H1 (cell line): ENCODE results near the gene SPATA25. TPM values are rescaled to one million over a fixed set of nuclear protein-coding genes. Genes with fewer than 3 reads are reported as not detected.

Experiments
- CTCF ChIA-PET: fragments of 300-600 bp; sonication (Branson Sonifier 250); formaldehyde crosslinking; loops from one replicate; lab custom pipeline; 2021; ENCODE audit not compliant: partially characterized antibody; lab: Charles Lee
- POLR2A ChIA-PET: fragments of 300-600 bp; sonication (Branson Sonifier 250); formaldehyde crosslinking; loops from one replicate; lab custom pipeline; 2021; ENCODE audit warnings: inconsistent platforms; ENCODE audit not compliant: partially characterized antibody; lab: Charles Lee
- DNase-seq, 2 experiments: peaks; one replicate each; pipeline versions ENCODE4 v3.0.0 to v3.0.0-alpha.2; 2010 to 2022; ENCODE audit warnings: low spot score in 2 of 2, low read depth in 1 of 2, mixed read lengths in 1 of 2
- FAIRE-seq: peaks from 2 replicates; lab custom pipeline; 2011; peaks lifted over from hg19 to GRCh38; lab: Jason Lieb, UNC
- H2AFZ ChIP-seq: 2 replicates; pipeline ENCODE4 v1.8.1; 2012; ENCODE audit warnings: low read length, inconsistent platforms
- H2AK5ac ChIP-seq: 2 replicates; pipeline ENCODE4 v1.6.1; 2013; ENCODE audit warnings: low read depth, low read length
- H2BK120ac ChIP-seq: replicated peaks from 2 replicates; pipeline ENCODE3; 2013; ENCODE audit warnings: low read depth, low read length, inconsistent platforms
- H2BK12ac ChIP-seq: 2 replicates; pipeline ENCODE4 v1.6.1; 2013; ENCODE audit warnings: low read depth, low read length
- H2BK15ac ChIP-seq: 2 replicates; pipeline ENCODE4 v1.6.1; 2013; ENCODE audit warnings: low read length
- H2BK20ac ChIP-seq: 2 replicates; pipeline ENCODE4 v1.6.1; 2013; ENCODE audit warnings: low read length
- H2BK5ac ChIP-seq: 2 replicates; pipeline ENCODE4 v1.6.1; 2013; ENCODE audit warnings: low read depth, low read length
- H3K14ac ChIP-seq: 2 replicates; pipeline ENCODE4 v1.6.1; 2013; ENCODE audit warnings: inconsistent platforms; ENCODE audit not compliant: insufficient read length
- H3K18ac ChIP-seq: 2 replicates; pipeline ENCODE4 v1.6.1; 2013; ENCODE audit warnings: low read length; ENCODE audit errors: extremely low read depth
- H3K23ac ChIP-seq: 2 replicates; pipeline ENCODE4 v1.6.1; 2013; ENCODE audit warnings: inconsistent platforms; ENCODE audit not compliant: insufficient read length
- H3K23me2 ChIP-seq: 2 replicates; pipeline ENCODE4 v1.6.1; 2013; ENCODE audit warnings: low read depth, low read length
- H3K27ac ChIP-seq: 2 replicates; pipeline ENCODE4 v1.6.1; 2011; ENCODE audit warnings: low read depth, low read length, inconsistent platforms
- H3K27me3 ChIP-seq, 4 experiments: replicated peaks in 1 of 4; 1 replicate in 1 of 4; 2 replicates in 3 of 4; pipeline versions ENCODE4 v1.6.1 to v1.8.1; 2011 to 2013; ENCODE audit warnings: low read length in 3 of 4, mild to moderate bottlenecking in 3 of 4, inconsistent platforms in 2 of 4, mixed read lengths in 2 of 4, moderate library complexity in 1 of 4; ENCODE audit not compliant: control insufficient read depth in 3 of 4, insufficient read depth in 3 of 4; ENCODE audit errors: extremely low read depth in 1 of 4
- H3K36me3 ChIP-seq, 4 experiments: 2 replicates each; pipeline versions ENCODE4 v1.6.1 to v1.8.1; 2011 to 2013; ENCODE audit warnings: mild to moderate bottlenecking in 4 of 4, low read length in 3 of 4, moderate library complexity in 2 of 4, control low read depth in 1 of 4, inconsistent platforms in 1 of 4; ENCODE audit not compliant: insufficient read depth in 4 of 4, control insufficient read depth in 2 of 4
- H3K4ac ChIP-seq: replicated peaks from 2 replicates; pipeline ENCODE3; 2013; ENCODE audit warnings: low read length, low read depth, mixed read lengths, inconsistent platforms; ENCODE audit not compliant: insufficient read length
- H3K4me1 ChIP-seq, 4 experiments: replicated peaks in 1 of 4; 1 replicate in 1 of 4; 2 replicates in 3 of 4; pipeline versions ENCODE4 v1.6.1 to v1.8.1; 2011 to 2013; ENCODE audit warnings: low read length in 3 of 4, inconsistent platforms in 2 of 4, mixed read lengths in 1 of 4; ENCODE audit not compliant: insufficient read depth in 4 of 4, control insufficient read depth in 3 of 4
- H3K4me2 ChIP-seq, 2 experiments: 2 replicates each; pipeline versions ENCODE4 v1.6.1 to v1.8.1; 2011 to 2013; ENCODE audit warnings: low read depth in 2 of 2, low read length in 2 of 2, control low read depth in 1 of 2, inconsistent platforms in 1 of 2, mild to moderate bottlenecking in 1 of 2; ENCODE audit not compliant: insufficient read depth in 1 of 2
- H3K4me3 ChIP-seq, 4 experiments: fragments of 200-600, 300-600 bp in 1 of 4; sonication (generic), shearing (Covaris generic), sonication (Bioruptor Twin) in 1 of 4; 2 replicates each; pipeline versions ENCODE4 v1.5.1 to v1.8.1; 2011 to 2016; ENCODE audit warnings: low read length in 4 of 4, low read depth in 3 of 4, control low read depth in 2 of 4, inconsistent platforms in 2 of 4, mild to moderate bottlenecking in 2 of 4, mixed read lengths in 1 of 4, moderate library complexity in 1 of 4; ENCODE audit not compliant: insufficient read depth in 2 of 4; ENCODE audit errors: extremely low read depth in 1 of 4
- H3K56ac ChIP-seq: replicated peaks from 2 replicates; pipeline ENCODE3; 2013; ENCODE audit warnings: low read depth, mild to moderate bottlenecking, mixed read lengths, low read length, inconsistent platforms; ENCODE audit not compliant: insufficient read length
- H3K79me1 ChIP-seq: 2 replicates; pipeline ENCODE4 v1.6.1; 2013; ENCODE audit warnings: low read depth, low read length, control low read depth
- H3K79me2 ChIP-seq, 2 experiments: 2 replicates each; pipeline versions ENCODE4 v1.6.1 to v1.8.1; 2012 to 2013; ENCODE audit warnings: low read length in 2 of 2, mild to moderate bottlenecking in 2 of 2, inconsistent platforms in 1 of 2; ENCODE audit not compliant: insufficient read depth in 2 of 2, control insufficient read depth in 1 of 2
- H3K9ac ChIP-seq, 4 experiments: replicated peaks in 1 of 4; 1 replicate in 1 of 4; 2 replicates in 3 of 4; pipeline versions ENCODE4 v1.6.1 to v1.8.1; 2011 to 2013; ENCODE audit warnings: low read depth in 3 of 4, low read length in 3 of 4, control low read depth in 2 of 4, mild to moderate bottlenecking in 2 of 4, moderate library complexity in 2 of 4, inconsistent platforms in 1 of 4; ENCODE audit errors: extremely low read depth in 1 of 4
- H3K9me3 ChIP-seq, 2 experiments: 2 replicates each; pipeline versions ENCODE4 v1.6.1 to v1.8.1; 2012 to 2013; ENCODE audit warnings: mild to moderate bottlenecking in 2 of 2, moderate library complexity in 2 of 2, control low read depth in 1 of 2, inconsistent platforms in 1 of 2, low read depth in 1 of 2, low read length in 1 of 2, mixed read lengths in 1 of 2; ENCODE audit not compliant: insufficient read depth in 2 of 2
- H4K20me1 ChIP-seq, 2 experiments: replicated peaks in 1 of 2; 2 replicates each; pipeline versions ENCODE3 to v1.8.1; 2011 to 2013; ENCODE audit warnings: inconsistent platforms in 2 of 2, low read length in 2 of 2, mild to moderate bottlenecking in 1 of 2; ENCODE audit not compliant: insufficient read depth in 2 of 2, control insufficient read depth in 1 of 2
- H4K5ac ChIP-seq: 2 replicates; pipeline ENCODE4 v1.6.1; 2013; ENCODE audit warnings: low read length, low read depth, mixed read lengths, inconsistent platforms; ENCODE audit not compliant: insufficient read length
- H4K8ac ChIP-seq: 2 replicates; pipeline ENCODE4 v1.8.0; 2013; ENCODE audit warnings: mild to moderate bottlenecking, moderate library complexity, low read length, inconsistent platforms; ENCODE audit not compliant: insufficient read depth; ENCODE audit errors: extremely low read depth
- H4K91ac ChIP-seq: replicated peaks from 2 replicates; pipeline ENCODE3; 2013; ENCODE audit warnings: low read length, mixed read lengths, inconsistent platforms; ENCODE audit not compliant: insufficient read length
- CHD1 ChIP-seq: IDR thresholded peaks from 2 replicates; pipeline ENCODE4 v1.6.1; 2012; ENCODE audit warnings: low read depth, low read length, improper control_type of control experiment
- POLR2AphosphoS5 ChIP-seq: IDR thresholded peaks from 2 replicates; pipeline ENCODE4 v1.6.1; 2011; ENCODE audit warnings: low read depth, low read length
- RAD21 ChIP-seq, 2 experiments: IDR thresholded peaks in 1 of 2; conservative IDR thresholded peaks in 1 of 2; 2 replicates each; pipeline ENCODE4 v1.6.1; 2011; ENCODE audit warnings: low read depth in 2 of 2, low read length in 2 of 2, improper control_type of control experiment in 1 of 2, inconsistent platforms in 1 of 2, mild to moderate bottlenecking in 1 of 2, moderate library complexity in 1 of 2
- RNF2 ChIP-seq: fragments of 200-900, 300-1000 bp; sonication (generic); IDR thresholded peaks from 2 replicates; pipeline ENCODE4 v1.7.1; 2016; ENCODE audit warnings: borderline replicate concordance, low read depth, mild to moderate bottlenecking, antibody characterized with exemption, low read length; ENCODE audit not compliant: poor library complexity, severe bottlenecking; ENCODE audit errors: missing control alignments
- TCF12 ChIP-seq: IDR thresholded peaks from 2 replicates; pipeline ENCODE4 v1.6.1; 2011; ENCODE audit warnings: low read depth, mild to moderate bottlenecking, low read length
- WGBS, 2 experiments: shearing (Covaris generic) in 1 of 2; methylation state at CpG; one replicate each; pipeline versions ENCODE4 v1.1.6 to v1.1.7; 2013 to 2015; ENCODE audit warnings: low lambda C conversion rate in 2 of 2, mixed read lengths in 2 of 2, inconsistent platforms in 1 of 2, low coverage in 1 of 2, missing lambda C conversion rate in 1 of 2; ENCODE audit not compliant: insufficient replicate concordance in 2 of 2, insufficient coverage in 1 of 2, insufficient read length in 1 of 2; ENCODE audit errors: extremely low coverage in 1 of 2, missing lambda C conversion rate in 1 of 2; 5-methylcytosine and 5-hydroxymethylcytosine counted together
- polyA plus RNA-seq, 7 experiments: library from polyadenylated mRNA; depleted of rRNA in 3 of 7; stranded (reverse) in 5 of 7; unstranded in 2 of 7; fragments of >200 nt in 5 of 7; fragments of 200-250 nt in 2 of 7; gene quantifications; 1 replicate in 5 of 7; 2 replicates in 1 of 7; 4 replicates in 1 of 7; pipeline versions ENCODE4 v1.2.1 to v1.2.3, GENCODE V29; 2011 to 2013; ENCODE audit warnings: missing spikeins in 2 of 7, mixed read lengths in 2 of 7
- total RNA-seq: library from RNA; stranded (reverse); fragmentation: NEBNext Ultra II Directional; extraction: Animal tissue kit (Norgen Biotek cat#: 25700); gene quantifications from 2 replicates; pipeline ENCODE4 v1.2.1, GENCODE V29; 2021

Gene SPATA25
- total and polyA plus RNA-seq, 2 of the 8 experiments (the other 6 are each of a cell fraction or from before 2014, with no cell fraction given) = 2.0 to 3.0 TPM

DNA sequence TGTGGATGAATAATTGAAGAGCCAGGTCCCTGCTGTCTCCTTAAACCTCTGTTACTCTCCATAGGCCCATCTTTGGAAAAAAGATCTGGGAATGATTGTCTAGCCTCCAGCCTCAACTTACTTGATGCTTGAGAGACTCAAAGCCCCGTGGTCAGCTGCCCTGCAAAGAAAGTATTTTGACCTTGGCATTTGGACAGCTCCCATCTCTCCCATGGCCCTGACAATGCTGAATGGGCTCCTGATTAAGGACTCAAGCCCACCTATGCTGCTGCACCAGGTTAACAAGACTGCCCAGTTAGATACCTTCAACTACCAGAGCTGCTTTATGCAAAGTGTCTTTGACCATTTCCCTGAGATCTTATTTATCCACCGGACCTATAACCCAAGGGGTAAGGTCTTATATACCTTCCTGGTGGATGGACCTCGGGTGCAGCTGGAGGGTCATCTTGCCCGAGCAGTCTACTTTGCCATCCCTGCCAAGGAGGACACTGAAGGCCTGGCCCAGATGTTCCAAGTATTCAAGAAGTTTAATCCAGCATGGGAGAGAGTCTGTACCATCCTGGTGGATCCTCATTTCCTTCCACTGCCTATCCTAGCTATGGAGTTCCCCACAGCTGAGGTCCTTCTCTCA lies 4.8 kb downstream of the SPATA25 start:
- no peak overlapping the region for H3K18ac ChIP-seq

More for the DNA sequence above, 4.8 kb downstream of the SPATA25 start:
- H2BK5ac ChIP-seq = no peak overlapping the region
- peaks cover 0 to 16% of the 10 kb centered on the region in 2 experiments; a peak in 1 of 4 replicates for H3K79me2 ChIP-seq
- H3K56ac ChIP-seq = no peak overlapping the region
- H3K9me3 ChIP-seq = no peaks in the 10 kb centered on the region
- no peaks in the 10 kb centered on the region for H3K79me1 ChIP-seq
- H3K4me1 ChIP-seq = no peaks in the 10 kb centered on the region
- H3K4me2 ChIP-seq = no peak overlapping the region; a peak in 1 of 4 replicates
- H3K4me3 ChIP-seq = no peak overlapping the region
- H2AFZ ChIP-seq = no peak overlapping the region
- H3K27ac ChIP-seq = no peak overlapping the region
- H2AK5ac ChIP-seq = no peak overlapping the region
- 94% methylated on average over 4 of the region's 4 CpGs; no CpG with 5 or more reads in 1 of the 2 experiments for WGBS, 2 experiments
- TF ChIP-seq CHD1 (no peak), RAD21 (IDR thresholded peaks at IDR 0.05 in 1 of 2, conservative IDR thresholded peaks at IDR 0.05 in 1 of 2; ENCODE audit: low read depth in 2 of 2, low read length in 2 of 2) (no peak), TCF12 (no peak), RNF2 (no peak), POLR2AphosphoS5 (no peak)
- no peak overlapping the region for H4K91ac ChIP-seq
- H2BK20ac ChIP-seq = no peak overlapping the region
- ChIA-PET POLR2A (interaction anchor here (0.8 to 5.7 kb wide), 20 partner anchors 9 to 87 kb away, joined by 3 to 55 read pairs (median 5); partner anchors contain the start of genes ACOT8, CTSA, NEURL2 and PCIF1), CTCF (interaction anchor here (1.0 to 2.8 kb wide), 9 partner anchors 8 to 129 kb away, joined by 3 to 14 read pairs (median 7); partner anchors contain the start of genes CTSA and NEURL2)
- H3K4ac ChIP-seq = no peak overlapping the region
- H2BK120ac ChIP-seq = no peak overlapping the region
- no peaks in the 10 kb centered on the region for H3K27me3 ChIP-seq
- DNase-seq = no peak
- H3K23me2 ChIP-seq = peaks cover 5% of the 10 kb centered on the region
- no peak overlapping the region for H2BK12ac ChIP-seq
- no peak for FAIRE-seq
- H3K9ac ChIP-seq = no peak overlapping the region
- H4K8ac ChIP-seq = no peak overlapping the region
- H4K20me1 ChIP-seq = peaks cover 0 to 7% of the 10 kb centered on the region in 2 experiments
- H3K14ac ChIP-seq = no peak overlapping the region
- H2BK15ac ChIP-seq = no peak overlapping the region
- no peak overlapping the region for H4K5ac ChIP-seq
- peaks cover 14 to 21% (median 18%) of the 10 kb centered on the region in 4 experiments for H3K36me3 ChIP-seq
- H3K23ac ChIP-seq = no peak overlapping the region
